ENCODE results near the gene TRERF1.

DNA sequence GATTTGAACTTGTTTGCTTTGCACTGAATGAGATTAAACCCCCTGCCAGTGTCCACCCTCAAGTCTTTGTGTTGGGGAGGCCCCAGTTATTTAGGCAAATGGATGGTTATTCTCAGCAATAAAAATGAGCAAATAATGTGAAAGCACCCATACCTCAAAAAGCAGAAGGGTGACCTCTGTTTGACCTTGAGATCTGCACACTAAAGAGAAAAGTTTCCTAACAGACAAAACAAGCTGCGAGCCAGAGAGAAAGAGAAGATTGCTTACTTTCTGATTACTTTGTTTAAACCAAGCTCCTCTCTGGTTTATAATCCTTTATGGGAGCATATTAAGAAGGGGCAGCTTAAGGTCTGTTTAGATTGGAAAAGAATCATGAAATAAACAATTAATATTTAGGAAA lies 30.4 kb upstream of the TRERF1 start:
- TF ChIP-seq, protein P1, sequence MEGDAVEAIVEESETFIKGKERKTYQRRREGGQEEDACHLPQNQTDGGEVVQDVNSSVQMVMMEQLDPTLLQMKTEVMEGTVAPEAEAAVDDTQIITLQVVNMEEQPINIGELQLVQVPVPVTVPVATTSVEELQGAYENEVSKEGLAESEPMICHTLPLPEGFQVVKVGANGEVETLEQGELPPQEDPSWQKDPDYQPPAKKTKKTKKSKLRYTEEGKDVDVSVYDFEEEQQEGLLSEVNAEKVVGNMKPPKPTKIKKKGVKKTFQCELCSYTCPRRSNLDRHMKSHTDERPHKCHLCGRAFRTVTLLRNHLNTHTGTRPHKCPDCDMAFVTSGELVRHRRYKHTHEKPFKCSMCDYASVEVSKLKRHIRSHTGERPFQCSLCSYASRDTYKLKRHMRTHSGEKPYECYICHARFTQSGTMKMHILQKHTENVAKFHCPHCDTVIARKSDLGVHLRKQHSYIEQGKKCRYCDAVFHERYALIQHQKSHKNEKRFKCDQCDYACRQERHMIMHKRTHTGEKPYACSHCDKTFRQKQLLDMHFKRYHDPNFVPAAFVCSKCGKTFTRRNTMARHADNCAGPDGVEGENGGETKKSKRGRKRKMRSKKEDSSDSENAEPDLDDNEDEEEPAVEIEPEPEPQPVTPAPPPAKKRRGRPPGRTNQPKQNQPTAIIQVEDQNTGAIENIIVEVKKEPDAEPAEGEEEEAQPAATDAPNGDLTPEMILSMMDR (IDR thresholded peaks at IDR 0.05; ENCODE audit: poor library complexity) = no peak
- TF ChIP-seq EZH2 (IDR thresholded peaks at IDR 0.05; ENCODE audit: borderline replicate concordance) = no peak
- TF ChIP-seq EZH2phosphoT487 (IDR thresholded peaks at IDR 0.05; ENCODE audit: low read depth, severe bottlenecking, unreplicated experiment) = no peak
